HG03558 (cell line): ENCODE results near the gene INHBB.
"Not testable (repeated sequence)": the region's sequence is repeated elsewhere in the genome, so short reads cannot be mapped to it uniquely, and the experiment has no call there.

ENCODE experiments used
- ATAC-seq: cut with Tn5 transposase; IDR thresholded peaks from one replicate; pipeline ENCODE4 v1.9.1; 2021; ENCODE audit warnings: moderate number of reproducible peaks; ENCODE audit not compliant: unreplicated experiment; ENCODE audit errors: extremely low read depth

The INHBB gene

DNA sequence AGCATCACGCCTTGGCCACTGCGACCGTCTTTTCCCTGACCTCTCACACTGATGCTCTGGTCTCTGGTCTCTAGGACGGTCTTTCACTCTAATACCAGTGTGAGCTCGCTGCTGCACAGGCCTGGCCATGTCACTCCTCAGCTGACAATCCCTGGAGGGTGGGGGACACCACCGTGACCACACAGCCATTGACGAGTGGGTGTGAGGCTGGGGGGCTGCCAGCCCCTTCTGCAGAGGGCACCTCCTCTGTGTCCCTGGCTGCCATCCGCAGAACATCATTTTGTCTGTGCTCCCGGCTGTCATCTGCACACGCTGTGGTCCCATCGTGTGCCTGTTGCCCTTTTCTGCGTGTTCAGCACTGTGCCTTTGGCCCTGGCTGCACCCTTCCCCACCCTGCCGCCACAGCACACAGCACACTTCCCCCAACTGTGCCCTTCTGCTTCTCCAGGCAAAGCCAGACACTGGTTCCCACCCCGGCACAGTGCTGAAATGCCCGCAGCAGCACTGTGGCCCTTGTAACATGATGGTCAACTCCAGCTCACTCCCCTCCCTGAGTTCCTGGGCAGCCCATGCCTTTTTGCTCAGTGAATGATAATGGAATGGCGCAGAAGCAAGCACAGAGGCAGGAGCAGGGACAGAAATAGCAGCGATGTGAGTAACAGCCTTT, 30.4 kb upstream of the INHBB start:
- ATAC-seq = no peak

DNA sequence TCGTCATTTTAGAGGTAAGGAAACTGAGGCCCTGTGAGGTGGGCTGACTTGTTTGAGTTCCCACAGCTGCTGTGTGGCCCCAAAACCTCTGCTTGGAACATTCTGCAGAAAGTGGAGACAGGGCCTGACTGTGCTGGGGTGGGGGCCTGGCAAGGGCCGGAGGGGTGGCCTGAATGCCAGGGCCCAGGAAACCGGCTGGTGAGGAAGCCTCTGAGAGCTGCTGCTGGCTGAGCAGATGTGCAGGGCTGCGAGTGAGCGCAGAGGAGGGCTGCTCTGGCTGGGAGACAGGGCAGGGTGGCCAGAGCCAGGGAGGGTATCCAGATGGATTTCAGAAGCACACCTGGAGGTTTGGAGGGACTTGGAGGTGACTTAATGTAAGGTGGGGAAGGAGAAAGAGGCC, 29.9 kb upstream of the INHBB start:
- ATAC-seq = no peak

DNA sequence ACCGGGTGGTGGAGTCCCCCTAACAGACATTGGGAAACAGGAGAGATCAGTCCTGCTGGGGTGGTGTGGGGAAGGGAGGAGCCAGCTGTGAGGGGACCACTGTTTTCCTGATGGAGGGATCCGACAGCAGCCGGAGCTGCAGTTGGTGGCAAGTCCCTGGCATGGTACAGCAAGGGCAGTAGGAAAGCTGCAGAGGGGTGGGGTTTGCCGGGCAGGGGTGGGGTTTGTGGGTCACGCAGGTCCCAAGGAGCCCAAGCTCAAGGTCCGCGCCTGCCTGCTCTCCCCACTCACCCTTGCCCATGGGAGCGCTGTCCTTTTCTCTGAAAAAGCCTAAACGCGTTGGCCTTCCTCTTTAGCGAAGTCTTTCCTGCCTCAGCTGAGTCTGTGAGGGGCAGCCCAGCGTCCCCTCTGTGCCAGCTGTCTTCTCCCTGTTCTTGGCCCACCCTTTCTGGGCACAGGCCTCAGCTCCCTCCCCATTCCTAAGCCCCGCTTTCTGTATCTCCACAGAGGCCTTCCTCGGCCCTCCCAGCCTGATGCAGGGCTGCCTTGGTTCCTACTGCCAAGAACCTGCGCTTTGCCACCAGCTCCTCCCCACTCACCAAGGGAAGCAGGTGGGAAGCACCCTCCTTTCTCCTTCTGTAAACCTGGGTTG, 29.3 kb upstream of the INHBB start:
- no peak for ATAC-seq

DNA sequence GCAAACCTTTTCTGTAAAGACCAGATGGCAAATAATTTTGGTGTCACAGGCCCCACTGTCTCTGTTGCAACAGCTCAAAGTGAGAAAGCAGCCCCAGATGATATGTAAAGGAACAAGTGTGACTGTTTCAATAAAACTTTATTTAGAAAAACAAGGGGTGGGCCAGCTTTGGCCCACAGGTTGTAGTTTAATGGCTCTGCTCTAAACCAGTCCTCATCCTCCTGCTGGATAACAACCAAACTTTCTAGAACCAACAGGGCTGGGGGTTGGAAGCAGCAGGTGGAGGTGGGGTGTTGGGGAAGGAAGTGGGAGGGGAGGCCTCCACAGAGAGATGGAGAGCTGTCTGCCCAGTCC, 28.8 kb upstream of the INHBB start:
- no peak for ATAC-seq

DNA sequence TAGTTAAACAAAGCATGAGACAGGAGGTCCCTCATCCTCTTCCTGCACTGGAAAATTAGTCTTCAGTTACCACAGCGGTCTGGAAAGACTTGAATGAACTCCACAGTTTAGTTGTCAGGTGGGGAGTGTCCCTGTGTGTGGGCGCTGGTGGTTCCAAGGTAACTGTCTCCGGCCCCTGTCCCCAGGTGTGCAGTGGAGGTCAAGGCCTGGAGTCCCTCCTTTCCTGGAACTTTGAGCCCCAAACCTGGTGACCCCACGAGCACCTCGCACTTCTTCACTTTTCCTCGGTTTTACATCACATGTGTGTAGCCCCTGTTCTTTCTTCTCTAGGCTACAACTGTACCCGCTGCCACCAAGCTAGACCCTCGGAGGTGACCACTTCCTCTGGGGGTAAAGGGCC, 28.0 kb upstream of the INHBB start:
- no peak for ATAC-seq

DNA sequence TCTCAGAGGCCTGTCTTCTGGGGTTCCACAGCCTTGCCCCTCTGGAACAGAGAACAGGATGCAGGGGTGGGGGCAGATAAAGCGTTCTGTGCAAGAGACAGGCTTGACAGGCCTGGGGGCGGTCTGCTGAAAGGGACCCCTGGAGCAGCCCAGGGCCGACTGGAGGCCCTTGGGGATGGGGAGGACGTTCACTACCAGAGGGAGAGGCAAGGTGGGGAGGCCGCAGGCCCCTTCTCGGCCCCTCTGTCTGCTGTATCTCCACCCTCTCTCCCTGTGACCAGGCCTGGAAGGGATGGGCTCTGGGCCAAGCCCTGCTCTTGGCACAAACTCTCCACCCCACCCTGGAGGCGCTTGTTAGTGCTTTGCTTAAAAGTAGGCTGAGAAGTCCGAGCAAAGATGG, 27.3 kb upstream of the INHBB start:
- no peak for ATAC-seq

DNA sequence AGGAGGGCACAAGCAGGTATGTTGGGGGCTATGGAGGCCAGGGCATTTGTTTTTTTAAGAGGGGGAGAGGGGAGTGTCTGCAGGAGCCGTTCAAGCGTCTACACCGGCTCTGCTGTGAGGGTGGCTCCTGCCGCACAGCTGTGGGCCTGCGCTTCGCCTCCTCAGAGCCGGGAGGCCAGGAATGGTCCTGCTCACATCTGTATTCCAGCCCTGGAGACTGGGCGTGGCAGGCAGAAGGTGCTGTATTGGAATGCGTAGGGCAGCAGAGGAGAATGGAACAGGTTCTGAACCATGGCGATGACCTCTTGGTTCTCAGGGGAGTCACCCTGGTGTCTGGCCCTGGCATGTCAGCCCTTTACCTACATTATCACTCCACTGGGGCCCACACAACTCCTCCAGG, 26.8 kb upstream of the INHBB start:
- ATAC-seq = no peak

DNA sequence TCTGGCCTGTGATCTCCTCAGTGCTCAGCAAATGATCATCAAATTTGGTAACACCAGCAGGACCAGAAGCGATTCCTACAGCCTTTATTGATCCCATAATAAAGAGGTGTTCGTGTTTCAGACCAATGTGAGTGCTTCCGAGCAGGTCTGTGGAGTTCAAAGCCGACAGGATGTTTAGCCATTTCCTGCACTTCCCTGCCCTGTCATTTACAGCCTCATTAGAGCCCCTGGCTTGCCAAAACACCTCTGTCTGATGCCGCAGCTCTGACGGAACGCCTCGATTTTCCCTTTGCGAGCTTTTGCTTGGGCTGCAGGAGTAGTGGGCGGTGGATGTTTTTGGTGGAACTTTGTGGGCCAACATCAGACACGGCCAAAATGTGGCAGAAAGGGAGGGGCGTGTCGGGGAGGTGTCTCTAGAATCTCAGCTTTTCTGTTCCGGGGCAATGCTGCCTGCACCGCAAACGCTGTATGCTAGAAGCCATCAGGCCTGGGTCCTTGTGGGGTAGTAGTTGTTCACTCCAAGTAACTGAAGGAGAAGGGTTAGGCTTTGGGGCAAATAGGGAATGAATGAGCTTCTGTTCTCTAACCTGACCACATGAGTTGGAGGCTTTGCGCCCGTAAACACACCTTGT, 26.1 kb upstream of the INHBB start:
- no peak for ATAC-seq

DNA sequence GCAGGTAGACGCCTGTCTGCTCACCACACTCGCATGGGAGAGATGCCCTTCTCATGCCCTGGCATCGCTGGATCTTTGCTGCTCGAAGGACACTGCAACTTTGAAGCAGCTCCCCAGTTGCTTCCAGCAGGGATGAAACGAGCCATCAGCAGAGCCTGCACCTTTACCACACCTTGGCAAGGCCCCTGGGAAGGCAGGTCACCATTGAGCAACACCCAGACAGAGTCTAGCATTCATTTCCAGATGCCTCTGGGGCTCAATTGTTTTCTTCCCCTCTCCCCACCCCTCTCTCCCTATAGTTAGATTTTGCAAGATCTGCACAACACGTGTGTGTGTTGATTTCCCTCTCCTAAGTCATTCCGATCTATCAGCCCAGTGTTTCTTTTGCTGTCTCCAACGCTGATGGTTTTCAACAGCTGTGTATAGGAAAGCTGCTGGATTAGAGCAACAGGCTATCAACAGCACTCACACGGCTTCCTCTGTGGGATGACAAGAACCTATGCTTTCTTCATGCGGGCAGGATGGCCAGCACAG, 25.6 kb upstream of the INHBB start:
- ATAC-seq = no peak

DNA sequence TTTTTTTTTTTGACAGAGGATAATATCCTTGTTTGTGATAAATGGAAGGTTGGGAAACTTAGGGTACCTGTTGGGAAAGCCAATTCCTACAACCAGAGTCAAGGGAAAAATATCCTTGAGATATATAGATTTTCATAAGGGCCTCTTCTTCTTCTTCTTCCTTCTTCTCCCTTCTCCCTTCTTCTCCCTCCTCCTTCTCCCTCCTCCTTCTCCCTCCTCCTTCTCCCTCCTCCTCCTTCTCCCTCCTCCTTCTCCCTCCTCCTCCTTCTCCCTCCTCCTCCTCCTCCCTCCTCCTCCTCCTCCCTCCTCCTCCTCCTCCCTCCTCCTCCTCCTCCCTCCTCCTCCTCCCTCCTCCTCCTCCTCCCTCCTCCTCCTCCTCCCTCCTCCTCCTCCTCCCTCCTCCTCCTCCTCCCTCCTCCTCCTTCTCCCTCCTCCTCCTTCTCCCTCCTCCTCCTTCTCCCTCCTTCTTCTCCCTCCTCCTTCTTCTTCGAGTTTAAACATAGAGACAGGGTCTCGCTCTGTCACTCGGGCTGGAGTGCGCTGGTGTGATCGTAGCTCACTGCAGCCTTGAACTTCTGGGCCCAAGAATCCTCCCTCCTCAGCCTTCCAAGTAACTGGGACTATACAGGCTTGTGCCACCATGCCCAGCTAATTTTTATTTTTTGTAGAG, 24.9 kb upstream of the INHBB start:
- ATAC-seq = not testable (repeated sequence)

DNA sequence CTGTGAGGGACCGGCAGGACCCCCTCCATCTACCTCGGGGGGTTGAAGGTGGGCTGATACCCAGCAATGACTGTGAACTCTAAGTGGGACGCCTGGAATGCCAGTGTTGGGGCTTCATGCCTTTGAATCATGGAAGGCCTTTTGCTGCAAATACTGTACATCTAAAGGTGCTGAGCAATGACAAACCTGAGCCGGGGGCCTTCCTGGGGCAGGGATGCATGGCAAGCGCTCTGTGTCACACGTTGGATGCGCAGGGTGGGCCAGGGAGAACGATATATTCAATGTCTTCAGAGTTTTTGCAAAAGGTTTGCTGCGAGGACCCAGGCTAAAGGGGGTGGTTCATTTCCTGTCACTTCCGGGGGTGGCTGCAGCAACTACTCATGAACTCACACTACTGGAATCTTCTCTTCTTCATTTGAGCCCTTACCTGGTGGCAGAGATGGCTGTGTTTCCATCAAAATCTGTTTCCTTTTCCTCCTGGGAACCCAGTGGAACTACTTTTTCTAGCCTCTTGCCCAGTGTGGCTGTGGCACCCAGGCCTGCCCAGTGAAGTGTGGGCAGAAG, 24.1 kb upstream of the INHBB start:
- no peak for ATAC-seq

DNA sequence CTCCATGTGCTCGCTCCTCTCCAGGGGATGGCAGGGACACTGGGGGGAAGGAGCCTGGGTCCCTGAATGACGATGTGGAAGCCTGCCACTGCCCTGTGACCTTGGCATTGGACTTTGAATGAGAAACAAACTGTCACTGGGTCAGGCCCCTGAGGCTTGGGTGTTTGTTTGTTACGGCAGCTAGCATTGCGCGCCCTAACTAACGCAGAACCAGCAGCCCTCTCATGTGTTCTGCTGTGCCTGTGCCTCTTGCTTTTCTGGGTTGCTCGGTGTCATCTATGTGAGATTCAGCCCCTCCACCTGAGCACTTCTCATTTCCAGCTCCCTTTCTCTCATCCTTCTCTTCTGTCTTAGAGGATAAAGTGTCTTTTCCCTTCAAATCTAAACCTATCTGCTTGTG, 23.6 kb upstream of the INHBB start:
- ATAC-seq = no peak

DNA sequence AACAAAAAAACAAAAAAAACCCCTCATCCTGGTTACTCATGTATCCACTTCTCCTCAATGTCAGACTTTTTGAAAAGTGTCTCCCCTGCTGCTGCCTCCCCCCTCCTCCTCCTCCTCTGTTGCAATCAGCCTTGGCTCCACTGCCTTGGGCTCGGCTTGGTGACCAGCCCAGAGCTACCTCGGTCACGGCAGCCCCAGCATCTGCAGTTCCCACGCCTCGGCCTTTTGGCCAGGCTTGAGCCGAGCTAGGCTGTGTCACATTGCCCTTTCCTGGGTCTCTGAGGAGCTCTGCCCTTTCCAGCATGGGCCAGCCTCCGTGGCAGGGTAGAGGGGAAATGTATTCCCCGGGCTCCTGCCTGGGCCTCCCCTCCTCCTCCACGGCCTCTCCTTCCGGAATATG, 22.7 kb upstream of the INHBB start:
- ATAC-seq = no peak

DNA sequence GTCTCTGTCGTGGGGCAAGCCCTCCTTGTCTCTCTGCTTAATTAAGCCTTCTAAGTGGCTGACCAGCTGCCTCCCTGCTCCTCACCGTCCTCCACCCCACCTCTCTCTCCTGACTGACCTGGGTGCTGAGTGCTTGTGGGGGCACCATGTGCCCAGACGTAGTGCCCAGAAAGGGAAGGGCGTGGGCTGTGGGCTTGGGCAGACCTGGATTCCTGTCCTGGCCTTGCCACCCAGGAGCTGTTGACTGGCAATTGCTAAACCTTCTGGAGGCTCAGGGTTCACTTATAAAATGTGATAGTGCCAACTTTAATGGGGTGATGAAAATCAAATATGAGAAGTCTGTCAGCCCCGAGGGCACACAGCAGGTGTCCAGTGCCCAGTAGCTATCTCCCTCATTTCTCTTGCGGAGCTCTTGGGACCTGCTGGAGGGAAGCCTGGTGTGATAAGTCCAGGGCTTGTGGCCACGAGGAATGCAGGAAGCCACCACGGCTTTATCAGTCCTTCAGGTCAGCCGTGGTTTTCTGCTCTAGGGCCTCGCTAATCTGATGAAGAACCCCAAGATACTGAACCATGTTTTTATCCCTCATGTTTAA, 22.0 kb upstream of the INHBB start:
- no peak for ATAC-seq

DNA sequence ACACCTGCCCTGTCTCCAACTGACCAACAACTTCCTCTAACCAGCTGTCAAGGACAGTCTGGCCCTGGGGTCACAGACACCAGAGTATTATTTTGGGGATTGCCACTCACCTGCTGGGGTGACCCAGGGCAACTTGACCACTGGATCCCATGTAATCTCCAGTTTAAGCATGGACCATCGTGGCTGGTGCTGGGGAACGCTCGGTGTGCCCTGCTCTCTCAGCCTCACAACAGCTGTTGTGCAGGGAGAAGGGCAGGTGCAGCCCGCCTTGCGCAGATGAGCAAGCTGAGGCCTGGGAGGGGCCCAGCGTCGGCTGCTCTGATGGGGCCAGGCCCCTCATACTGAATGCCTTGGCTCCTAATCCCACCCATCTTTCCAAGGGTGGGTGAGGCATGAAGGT, 21.0 kb upstream of the INHBB start:
- no peak for ATAC-seq

DNA sequence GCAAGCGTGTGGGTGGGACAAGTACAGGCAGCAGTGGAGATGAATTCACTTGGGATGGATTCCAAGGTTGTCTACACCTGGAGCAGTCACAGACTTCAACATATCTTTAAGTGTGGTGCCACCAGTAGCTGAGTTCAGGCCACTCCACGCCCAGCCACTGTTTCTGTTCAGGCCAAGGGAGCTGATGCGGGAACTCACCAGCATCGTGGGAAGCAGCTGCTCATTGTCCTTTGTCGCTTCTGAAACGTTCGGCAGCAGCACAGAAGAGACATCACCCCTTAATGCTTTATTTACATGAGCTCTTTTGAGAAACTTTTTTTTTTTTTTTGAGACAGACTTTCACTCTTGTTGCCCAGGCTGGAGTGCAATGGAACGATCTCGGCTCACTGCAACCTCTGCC, 19.9 kb upstream of the INHBB start:
- no peak for ATAC-seq

DNA sequence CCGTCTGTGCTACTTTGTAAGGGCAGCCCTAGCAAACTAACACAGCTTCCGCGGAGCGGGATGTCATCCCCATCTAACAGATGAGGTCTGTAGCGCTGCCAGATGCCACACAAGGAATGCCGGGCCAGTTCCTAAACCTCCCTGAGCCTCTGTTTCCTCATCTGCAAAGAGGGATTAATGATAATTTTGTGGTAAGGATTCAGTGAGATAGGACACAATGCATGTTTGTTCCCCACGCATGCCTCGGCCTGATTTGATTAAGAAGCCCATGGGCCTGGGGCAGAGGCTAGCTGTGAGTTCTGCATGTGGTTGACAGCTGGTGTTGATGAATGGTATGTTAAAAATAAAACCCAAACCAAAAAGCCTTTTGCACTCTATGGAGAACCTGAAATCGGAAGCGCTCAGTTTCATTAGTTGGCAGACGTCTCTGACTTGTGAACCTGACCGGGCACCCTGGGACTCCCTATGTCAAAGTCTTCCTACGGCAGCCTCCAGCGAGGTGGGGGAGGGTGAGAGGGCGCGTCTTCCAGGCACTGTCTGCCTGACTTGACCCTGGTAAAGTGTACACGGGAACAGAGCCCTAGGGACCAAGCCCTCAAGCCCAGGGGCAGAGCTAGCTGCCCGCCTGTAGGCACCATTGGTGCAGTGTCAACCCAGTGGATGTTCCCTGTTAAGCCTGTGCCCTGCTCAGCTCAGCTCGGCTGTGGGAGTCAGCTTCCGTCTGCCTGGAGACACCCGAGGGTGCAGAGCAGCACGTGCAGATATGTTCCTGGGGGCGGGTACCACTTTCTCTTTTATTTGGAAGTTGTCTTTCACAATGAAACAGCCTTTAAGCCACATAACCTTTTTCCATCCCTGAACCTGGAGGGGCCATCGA, 14.8 kb upstream of the INHBB start:
- no peak for ATAC-seq

DNA sequence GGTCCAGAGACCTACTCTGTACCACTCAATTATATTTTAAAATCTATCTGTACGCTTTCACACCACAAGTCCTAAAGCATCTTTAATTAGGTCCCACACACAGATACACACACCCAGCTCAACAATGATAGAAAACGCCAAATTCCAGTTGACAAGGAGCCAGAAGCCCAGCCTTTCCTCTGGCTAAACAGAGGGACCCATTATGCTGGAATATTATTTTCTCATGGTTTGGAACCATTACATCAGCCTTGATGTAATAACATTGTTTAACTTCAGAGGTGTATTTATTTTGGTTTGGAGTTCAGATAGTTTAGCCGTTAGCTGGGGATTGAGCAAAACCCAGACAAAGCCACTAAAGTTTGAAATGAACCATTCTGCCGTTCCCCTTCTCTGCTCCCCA, 14.0 kb upstream of the INHBB start:
- no peak for ATAC-seq

DNA sequence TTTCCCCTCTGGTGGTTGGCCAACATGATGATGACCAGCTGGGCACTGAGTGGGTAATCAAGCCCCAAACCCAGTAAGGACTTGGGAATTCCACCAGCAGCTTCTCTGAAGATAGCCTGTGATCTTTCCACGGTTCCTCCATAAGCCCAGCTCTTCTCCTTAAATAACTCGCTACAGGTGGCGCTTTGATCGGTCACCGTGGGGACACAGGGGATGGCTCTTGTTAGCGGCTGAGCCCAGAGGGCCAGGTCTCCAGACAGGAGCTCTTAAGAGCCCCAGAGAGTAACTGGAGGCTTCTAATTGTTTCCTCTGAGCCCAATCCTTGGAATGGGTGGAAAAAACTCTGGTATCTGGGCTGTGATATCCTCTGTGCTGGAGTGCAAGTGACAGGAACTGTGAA, 13.6 kb upstream of the INHBB start:
- no peak for ATAC-seq

DNA sequence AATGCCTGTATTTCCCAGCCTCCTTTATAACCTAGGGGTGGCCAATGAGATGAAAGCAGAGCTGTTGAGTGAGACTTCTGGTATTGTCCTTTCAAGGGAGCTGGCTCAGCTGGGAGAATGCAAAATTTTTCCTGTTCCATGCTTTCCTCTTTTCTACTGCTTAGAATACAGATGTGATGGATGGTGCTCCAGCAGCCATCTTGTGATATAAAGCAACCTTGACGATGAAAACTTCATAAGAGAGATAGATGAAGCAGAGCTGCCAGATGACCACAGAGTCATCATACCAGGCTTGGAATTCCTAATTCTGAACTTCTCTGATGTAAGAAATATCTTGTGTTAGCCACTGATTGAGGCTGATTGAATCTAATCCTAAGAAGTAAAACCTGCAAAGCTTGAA, 11.9 kb upstream of the INHBB start:
- no peak for ATAC-seq
